ENCODE data around the gene UCN. TPM values are rescaled to one million over a fixed set of nuclear protein-coding genes. Genes with fewer than 3 reads are reported as not detected.
"Not testable (repeated sequence)": the region's sequence is repeated elsewhere in the genome, so short reads cannot be mapped to it uniquely, and the experiment has no call there.

UCN gene
- total RNA-seq, 2 donors from 2014 or later: 2.9 TPM; not detected in 1

DNA sequence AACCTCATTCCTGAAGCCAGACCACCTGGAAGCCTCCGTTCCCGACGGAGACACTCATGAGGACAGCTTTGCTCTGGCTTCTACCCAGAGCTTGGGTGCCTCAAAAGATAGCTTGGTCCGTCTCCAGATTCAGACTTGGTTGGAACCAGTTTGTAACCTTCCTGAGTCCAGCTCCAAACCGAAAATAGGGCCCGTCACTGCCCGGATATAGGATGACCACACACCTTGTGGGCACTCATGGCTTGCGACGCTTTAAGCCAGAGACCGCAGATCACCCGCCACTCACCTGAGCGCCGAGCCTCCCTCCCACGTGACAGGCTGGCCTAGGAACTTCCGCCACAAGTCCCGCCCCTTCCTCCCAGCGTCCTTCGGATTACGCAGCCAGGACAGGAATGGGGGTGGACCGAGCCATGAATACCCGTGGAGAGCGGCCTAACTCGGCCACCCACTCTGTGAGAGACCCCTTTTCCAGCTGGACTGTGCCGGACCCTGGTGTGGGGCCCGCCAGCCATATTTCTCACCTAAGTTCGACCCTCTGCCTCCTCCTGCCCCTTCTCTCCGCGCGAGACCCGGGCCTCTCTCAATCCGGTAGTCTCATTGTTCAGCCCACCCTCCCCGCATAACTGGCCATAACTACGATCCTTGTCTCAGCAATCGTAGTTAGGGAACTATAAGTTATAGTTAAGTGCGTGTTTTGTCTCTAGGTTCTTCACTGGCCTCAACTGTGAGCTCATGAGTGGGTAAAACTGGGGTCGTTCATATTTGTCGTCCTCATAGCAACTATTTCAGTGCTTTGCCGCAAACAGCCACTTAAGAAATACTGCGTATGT lies 14.7 kb upstream of the UCN start, which contains the start of gene MPV17:
Gene MPV17, minus strand, starts transcription at position 332 of the 830 bp plus-strand sequence. CDS start 580 bp downstream, outside the sequence.
- peak within 1 kb of the TSS; percentile 13 to 69 for H3K4me3 ChIP-seq
- peaks cover 40% of the 10 kb centered on the region for H3K4me1 ChIP-seq
- TF ChIP-seq CTCF (IDR thresholded peaks at IDR 0.05): peak in 2 of 7 experiments; percentile 7 to 12
- TF ChIP-seq POLR2A (IDR thresholded peaks at IDR 0.05): peak; percentile 90 to 95 (median 95)
- peak within 1 kb of the TSS; percentile 78 to 100 (median 96) for H3K27ac ChIP-seq
- WGBS, 2 donors: 0 to 1% methylated on average over 18 to 39 of the region's 39 CpGs
- peaks cover 0 to 6% of the 10 kb centered on the region in 2 donors for H3K36me3 ChIP-seq (replicated peaks in 1 of 2; ENCODE audit: insufficient read depth in 1 of 2, low read depth in 2 of 2)
- ATAC-seq (peak; percentile 92), DNase-seq (peak; percentile 94 to 97 (median 96))
- intact Hi-C loops (cut with DNase I): no loop called here
- no peaks in the 10 kb centered on the region for H3K9me3 ChIP-seq
- H3K27me3 ChIP-seq: no peaks in the 10 kb centered on the region

GRCh38 chr2:27322301-27322765 lies 14.1 kb upstream of the UCN start:
- peak overlapping the region; percentile 78 to 100 (median 96) for H3K27ac ChIP-seq
- peaks cover 44% of the 10 kb centered on the region for H3K4me1 ChIP-seq
- DNase-seq: peak; percentile 32 to 43 (median 35)
- WGBS, 2 donors: 0 to 3% methylated on average over 6 to 10 of the region's 10 CpGs
- H3K36me3 ChIP-seq (replicated peaks in 1 of 2; ENCODE audit: insufficient read depth in 1 of 2, low read depth in 2 of 2): peaks cover 0 to 2% of the 10 kb centered on the region in 2 donors
- TF ChIP-seq POLR2A (IDR thresholded peaks at IDR 0.05) (no peak), CTCF (IDR thresholded peaks at IDR 0.05) (no peak)
- no peaks in the 10 kb centered on the region for H3K27me3 ChIP-seq
- H3K9me3 ChIP-seq: no peaks in the 10 kb centered on the region
- ATAC-seq: peak; percentile 10
- peak overlapping the region; percentile 13 to 69 for H3K4me3 ChIP-seq
- intact Hi-C loops (cut with DNase I): no loop called here

DNA sequence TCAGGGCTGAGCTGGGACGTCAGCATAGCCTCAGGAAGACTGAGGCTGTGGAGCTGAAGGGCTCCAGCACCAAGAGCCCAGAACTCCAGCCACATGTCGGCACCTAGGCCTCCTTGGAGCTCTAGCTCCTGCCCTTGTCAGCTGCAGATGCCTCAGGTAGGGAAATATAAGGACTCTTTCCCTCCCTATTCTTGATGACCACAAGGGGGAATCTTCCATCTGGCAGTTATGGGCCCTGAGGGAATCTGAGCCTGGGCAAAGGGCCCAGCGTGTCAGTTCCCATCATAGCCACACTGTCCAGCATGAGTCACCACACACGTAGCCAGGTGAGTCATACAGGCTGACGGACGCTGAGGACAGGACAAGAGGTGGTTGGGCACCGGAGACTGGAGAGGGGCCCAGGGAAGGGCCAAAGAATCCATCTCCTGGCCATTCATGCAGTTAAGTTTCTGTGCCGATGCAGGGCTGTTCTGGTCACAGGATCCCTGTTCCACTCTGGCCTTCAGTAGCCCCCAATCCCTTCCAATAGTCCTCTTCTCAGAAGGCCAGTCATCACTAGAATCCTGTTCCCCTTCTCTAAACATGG lies 12.8 kb upstream of the UCN start:
- Histone ChIP-seq H3K4me3 (no peak overlapping the region), H3K27me3 (no peaks in the 10 kb centered on the region), H3K4me1 (peaks cover 56% of the 10 kb centered on the region), H3K9me3 (no peaks in the 10 kb centered on the region), H3K36me3 (replicated peaks in 1 of 2; ENCODE audit: insufficient read depth in 1 of 2, low read depth in 2 of 2) (no peaks in the 10 kb centered on the region), H3K27ac (peak overlapping the region; percentile 50 to 100 (median 96))
- WGBS, 2 donors: 40 to 44% methylated on average over 5 to 8 of the region's 8 CpGs
- peak; percentile 87 to 96 (median 92) for DNase-seq
- intact Hi-C loops (cut with DNase I): no loop called here
- peak; percentile 78 for ATAC-seq
- peak in 2 of 3 donors; percentile 52 to 63 for TF ChIP-seq POLR2A (IDR thresholded peaks at IDR 0.05)
- TF ChIP-seq CTCF (IDR thresholded peaks at IDR 0.05): peak in 6 of 7 experiments; percentile 21 to 69 (median 54)

DNA sequence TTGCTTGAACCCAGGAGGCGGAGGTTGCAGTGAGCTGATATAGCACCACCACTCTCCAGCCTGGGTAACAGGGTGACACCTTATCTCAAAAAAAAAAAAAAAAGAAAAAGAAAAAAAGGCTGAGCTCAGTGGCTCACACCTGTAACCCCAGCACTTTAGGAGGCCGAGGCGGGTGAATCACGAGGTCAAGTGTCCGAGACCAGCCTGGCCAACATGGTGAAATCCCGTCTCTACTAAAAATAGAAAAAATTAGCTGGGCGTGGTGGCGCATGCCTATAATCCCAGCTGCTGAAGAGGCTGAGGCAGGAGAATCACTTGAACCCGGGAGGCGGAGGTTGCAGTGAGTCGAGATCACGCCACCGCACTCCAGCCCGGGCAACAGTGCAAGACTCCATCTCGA lies 11.6 kb upstream of the UCN start:
- H3K27ac ChIP-seq; H3K4me3 ChIP-seq; H3K9me3 ChIP-seq; H3K36me3 ChIP-seq (replicated peaks in 1 of 2; ENCODE audit: insufficient read depth in 1 of 2, low read depth in 2 of 2); intact Hi-C loops (cut with DNase I); H3K27me3 ChIP-seq; ATAC-seq; DNase-seq: not testable (repeated sequence)
- peaks cover 57% of the 10 kb centered on the region for H3K4me1 ChIP-seq
- 89 to 96% methylated on average over 15 of the region's 15 CpGs for WGBS, 2 donors
